Renal cortical epithelial cell (primary cell): ENCODE data around the gene HOXA7. TPM values are rescaled to one million over a fixed set of nuclear protein-coding genes. Genes with fewer than 3 reads are reported as not detected.

Experiments
- DNase-seq: peaks from one replicate; pipeline ENCODE4 v3.0.0-alpha.2; 2011; ENCODE audit warnings: low read depth
- total RNA-seq: library from RNA; depleted of rRNA; stranded (reverse); fragments of >200 nt; gene quantifications from 2 replicates; pipeline ENCODE4 v1.2.3, GENCODE V29; 2014

HOXA7 gene
- total RNA-seq, 1 donor from 2014 or later: 12.0 TPM

DNA sequence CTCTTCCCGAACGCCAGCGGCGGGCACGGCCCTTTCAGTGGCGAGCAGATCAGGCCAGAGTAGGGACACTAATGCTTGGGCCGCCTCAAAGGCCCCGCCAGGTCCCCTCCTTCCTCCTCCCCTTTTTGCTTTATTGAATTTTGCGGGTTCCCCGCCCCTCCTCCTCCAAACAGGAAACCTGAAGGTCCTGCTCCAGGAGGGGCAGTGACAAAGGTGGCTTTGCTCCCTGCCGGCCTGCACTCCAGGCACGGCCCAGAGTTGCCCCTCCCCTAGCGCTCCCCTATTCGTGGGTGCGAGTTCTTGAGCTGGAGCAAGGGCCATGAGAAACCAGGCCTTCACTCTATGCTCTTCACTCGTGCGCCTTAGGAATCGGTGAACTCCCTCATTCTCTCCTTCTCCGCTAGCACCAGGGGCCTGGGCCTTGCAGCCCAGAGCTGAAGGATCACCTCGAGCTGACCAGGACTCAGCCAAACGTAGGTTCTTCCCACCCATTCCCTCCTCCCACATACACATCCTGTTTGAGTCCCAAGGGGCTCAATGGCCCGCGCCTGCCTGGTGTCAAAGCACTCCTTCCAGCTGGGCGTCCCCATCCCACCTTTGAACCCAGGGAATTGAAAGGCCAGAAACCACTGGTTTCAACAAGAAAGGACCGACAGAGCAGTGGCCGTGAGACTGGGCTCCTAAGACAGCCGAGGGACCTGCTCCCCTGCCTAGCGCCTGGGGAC, 8.3 kb downstream of the HOXA7 start:
- DNase-seq: no peak

DNA sequence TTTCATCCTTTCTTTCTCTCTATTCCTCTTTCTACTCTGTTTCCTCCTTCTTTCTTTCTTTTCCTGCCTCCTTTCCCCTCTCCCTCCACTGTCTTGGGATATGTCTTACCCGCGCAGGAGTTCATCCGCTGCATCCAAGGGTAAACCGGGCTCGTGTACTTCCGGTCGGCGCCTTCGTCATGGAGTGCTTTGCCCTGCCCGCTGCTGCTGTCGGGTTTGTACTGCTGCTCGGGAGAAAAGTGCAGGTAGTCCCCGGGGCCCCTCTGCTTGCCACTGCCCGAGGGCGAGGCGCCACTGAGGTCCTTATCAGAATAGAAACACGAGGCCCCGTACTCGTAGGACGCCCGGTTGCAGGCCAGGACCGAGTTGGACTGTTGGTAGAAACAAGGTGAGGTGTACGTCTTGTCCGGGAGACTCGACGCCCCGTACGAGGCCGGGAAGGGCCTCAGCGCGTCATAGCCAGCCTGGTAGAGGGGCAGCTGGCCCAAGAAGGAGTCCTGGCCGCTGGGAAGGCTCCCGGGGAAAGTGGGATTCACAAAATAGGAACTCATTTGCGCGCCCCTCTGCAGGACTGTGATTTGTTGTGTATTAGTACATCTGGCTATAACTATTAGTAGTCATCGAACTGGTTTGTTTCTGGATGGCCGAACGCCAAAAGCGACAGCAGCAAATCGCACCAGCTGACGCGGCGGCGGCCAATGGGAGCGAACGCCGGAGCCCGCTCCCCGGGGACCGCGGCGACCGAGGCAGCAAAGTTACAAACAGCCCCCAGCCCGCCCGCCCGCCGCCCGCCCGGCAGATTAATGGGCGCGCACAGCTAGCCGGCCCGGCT, 9.1 kb downstream of the HOXA7 start, which contains the start of gene HOXA6:
Gene HOXA6 (minus strand): TSS at position 576 of the 832 bp plus-strand sequence. CDS start 25 bp downstream, at position 551.
- DNase-seq: no peak

DNA sequence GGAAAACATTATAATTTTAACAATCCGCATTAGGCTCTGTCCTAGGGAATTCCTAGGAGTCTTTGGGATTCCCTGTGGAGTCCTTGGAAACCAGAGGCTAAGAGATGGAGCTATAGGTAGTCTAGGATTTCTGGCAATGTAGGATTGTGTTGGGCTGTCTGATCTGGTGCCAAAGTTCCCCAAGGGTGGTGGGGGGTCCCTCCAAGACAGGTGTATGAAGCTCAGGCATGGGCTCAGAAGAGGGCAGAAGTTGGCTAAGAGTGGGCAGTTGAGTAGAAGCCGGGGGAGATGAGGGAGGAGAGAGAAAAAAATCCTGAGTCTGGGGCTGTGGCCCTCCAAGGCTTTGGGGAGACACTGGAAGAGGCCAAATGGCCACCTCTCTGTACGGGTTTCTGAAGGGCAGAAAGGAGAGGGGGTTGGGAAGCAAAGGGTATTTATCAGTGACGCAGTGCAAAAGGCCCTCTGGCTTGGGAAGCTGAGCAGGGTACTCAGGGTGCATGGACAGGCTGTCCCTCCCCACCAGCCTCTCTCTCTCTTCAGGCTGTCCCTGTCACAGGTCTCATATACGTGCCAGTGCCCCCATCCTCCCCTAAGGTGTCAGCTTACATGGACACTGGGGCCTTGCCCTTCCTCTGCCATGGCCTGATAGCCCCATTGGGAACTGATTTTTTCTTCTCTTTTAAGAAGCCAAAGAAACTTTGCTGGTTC, 9.8 kb downstream of the HOXA7 start:
- DNase-seq: no peak

DNA sequence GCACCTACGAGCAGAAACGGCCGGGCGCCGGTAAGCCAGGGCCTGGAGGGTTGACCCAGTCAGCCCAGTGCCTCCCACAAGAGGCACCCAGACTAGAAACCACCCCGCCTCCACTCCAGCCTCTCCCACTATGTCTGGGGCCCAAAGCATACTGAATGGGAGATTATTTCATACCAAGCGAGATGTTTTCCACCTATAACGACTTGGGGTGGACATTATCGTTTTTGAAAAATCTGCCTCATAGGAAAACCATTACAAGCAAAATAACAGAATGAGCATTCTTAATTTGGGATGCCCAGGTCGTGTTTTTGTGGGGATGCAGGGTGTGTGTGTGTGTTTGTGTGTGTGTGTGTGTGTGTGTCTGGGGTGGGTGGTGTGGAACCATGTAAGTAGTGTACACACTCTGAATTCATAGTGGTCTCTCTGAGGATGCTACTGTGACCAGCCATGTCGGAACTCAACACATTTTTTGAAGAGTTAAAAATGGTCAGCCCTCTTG, 10.5 kb downstream of the HOXA7 start:
- no peak for DNase-seq

DNA sequence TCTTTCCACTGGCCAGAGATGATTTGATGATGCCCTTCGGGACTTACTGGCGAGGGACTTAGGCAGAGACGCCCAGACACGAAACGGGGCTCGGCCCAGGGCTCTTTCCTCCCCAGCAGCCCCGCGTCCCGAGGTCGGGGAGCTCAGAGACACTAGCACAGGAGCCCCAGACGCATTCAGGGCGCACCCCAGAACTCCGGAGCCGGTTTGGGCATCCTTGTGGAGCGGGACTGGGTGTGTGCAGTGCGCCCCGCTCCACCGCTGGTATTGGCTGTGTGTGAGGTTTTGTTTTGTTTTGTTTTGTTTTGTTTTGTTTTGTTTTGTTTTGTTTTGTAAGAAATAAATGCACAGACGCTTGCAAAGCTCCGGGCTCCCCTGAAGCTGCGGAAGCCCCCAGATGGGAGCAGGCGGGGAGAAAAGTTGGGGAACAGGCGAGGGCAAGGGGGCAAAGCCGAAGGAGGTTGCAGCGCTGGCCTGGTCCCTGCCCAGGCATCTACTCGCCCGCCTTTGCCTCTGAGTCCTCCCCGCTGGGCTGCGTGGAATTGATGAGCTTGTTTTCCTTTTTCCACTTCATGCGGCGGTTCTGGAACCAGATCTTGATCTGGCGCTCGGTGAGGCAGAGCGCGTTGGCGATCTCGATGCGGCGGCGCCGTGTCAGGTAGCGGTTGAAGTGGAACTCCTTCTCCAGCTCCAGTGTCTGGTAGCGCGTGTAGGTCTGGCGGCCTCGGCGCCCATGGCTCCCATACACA, 11.1 kb downstream of the HOXA7 start:
- no peak for DNase-seq

DNA sequence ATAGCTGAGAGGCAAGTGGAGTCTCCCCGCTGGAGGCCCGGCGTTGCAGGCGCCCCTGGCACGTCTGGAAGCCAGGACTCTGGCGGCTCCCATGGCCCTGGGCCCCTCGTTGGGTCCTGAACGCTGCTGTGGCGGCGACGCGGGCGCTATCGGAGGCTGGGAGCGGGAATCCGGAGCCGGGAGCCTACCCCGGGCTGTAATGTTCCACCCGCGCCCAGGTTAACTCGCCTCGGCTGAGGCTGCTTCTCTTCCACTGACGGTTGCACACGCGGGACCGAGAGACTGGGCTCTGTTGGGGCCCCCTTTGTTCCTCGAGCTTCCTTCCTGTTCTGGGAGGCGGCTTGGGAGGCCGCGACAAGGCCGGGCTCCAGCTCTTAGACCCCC, 11.7 kb downstream of the HOXA7 start:
- no peak for DNase-seq

DNA sequence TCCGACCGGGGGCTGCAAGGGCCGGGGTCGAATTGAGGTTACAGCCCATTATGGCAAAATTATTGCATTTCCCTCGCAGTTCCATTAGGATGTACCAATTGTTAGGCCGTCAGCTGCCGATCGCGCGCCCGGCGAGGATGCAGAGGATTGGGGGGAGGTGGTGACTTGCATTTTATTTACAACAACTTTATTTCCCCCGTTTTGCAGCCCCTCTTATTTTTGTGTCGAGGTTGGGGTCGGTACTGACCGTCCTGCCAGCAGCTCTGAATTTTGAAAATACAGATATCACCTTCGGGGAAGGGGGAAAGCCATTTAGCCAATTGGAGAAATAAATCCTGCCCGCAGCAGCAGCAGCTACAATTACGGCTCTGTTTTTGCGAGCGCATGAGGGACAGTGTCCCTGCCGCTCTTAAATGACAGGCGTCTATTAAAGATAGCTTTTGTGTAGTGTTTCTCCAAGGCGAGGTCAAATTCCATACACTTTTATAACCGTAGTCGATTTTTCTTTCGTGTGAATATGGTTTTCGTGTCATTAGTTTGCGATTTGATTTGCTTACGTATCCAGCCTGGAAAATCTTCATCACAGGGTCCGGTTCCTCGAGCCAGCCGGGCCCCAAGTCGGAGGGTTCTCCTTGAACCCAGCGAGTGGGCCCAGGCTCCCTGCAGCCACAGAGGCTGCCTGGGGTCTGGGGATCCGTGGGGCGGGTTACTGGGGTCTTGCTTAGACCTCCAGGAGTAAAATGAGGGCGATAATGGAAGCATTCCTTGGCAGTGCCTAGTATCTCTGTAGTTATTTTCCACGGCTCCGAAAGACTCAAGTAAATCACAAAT, 12.3 kb downstream of the HOXA7 start:
- no peak for DNase-seq

DNA sequence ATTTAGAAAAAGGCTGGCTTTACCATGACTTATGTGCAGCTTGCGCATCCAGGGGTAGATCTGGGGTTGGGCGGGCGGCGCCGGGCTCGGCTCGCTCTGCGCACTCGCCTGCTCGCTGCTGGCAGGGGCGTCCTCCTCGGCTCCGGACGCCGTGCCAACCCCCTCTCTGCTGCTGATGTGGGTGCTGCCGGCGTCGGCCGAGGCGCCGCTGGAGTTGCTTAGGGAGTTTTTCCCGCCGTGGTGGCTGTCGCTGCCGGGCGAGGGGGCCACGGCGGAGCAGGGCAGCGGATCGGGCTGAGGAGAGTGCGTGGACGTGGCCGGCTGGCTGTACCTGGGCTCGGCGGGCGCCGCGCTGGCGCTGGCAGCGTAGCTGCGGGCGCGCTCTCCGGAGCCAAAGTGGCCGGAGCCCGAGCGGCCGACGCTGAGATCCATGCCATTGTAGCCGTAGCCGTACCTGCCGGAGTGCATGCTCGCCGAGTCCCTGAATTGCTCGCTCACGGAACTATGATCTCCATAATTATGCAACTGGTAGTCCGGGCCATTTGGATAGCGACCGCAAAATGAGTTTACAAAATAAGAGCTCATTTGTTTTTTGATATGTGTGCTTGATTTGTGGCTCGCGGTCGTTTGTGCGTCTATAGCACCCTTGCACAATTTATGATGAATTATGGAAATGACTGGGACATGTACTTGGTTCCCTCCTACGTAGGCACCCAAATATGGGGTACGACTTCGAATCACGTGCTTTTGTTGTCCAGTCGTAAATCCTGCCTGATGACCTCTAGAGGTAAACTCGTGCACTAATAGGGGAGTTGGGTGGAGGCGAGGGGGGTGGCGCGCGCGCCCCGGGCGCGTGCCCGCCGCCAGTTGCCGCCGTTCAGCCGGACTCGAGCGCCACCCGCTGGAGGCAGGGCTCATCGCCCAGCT, 13.2 kb downstream of the HOXA7 start, which contains the start of gene HOXA5:
Gene HOXA5 (minus strand): TSS at position 659 of the 927 bp plus-strand sequence. CDS start 74 bp downstream, at position 585.
- peak; percentile 98 for DNase-seq

DNA sequence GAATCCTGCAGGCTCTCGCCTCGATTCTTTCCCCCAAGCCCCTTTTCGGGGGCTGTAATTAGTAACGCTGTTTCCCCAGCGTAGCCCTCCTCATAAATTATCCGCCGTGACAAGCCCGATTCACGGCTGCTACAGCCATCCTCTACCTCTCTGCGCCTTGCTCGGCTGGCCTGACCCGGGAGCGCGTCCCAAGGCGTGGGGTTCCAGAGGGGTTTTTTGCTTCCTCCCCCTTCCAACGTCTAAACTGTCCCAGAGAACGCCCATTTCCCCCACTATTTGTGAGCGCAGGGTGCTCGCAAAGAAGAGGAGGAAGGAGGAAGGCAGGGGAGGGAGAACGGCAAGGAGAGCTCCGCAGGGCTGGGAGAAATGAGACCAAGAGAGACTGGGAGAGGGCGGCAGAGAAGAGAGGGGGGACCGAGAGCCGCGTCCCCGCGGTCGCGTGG, 13.9 kb downstream of the HOXA7 start:
- no peak for DNase-seq

DNA sequence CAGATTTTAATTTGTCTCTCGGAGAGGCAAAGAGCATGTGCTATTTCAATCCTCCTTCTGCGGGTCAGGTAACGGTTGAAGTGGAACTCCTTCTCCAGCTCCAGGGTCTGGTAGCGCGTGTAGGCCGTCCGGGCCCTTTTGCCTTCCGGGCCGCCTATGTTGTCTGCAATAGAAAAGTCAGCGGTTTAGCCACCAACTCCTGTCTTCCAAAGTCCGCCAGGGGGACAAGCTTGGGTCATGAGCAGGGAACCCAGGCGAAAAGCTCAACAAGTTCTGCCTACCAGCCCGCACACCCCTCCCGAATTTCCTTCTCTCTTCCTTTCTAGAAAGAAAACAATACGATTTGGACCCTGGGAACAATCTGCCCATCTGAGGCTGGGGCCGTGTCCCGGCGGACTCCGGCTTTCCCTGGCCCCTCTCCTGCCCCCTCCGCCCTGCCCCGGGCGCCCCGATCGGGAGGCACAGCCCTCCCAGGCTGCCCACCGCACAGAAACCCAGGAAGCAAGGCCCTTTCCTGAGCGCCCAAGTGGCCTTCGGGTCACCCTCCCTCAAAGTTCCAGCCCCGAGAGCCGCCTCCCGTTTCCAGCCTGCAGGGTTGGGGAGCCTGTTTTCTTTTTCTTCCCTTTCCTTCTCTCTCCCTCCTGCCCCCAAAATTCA, 14.4 kb downstream of the HOXA7 start:
- DNase-seq: no peak

DNA sequence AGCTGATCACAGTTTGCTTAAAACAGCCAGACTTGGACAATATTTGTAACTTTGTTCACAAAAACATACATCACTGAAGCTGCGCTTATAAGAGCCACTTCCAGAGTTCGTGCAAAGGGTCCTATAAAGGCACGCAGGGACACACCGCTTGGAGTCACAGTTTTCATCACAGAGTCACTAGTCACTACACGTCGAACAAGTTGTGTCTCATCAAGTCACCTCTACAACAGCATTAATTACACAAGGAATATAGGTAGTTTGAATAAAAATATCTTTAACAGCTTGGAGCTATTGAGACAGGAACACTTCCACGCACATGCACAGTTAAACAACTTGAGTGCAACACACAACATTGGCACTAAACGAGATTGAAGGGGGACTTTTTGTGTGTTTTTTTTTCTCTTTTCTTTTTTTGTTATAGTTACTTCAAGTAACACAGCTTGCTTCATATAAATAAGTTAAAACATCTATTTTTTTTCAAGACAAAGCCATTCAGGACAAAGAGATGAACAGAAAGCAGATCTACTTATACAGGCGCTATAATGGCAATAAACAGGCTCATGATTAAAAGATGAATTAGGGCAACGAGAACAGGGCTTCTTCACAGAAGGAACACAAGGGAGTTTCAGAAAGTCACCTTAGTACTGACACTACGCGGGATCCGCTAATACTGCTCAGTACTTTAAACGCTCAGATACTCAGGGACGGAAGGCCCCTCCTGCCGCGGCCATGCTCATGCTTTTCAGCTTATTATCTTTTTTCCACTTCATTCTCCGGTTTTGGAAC, 15.1 kb downstream of the HOXA7 start:
- no peak for DNase-seq

DNA sequence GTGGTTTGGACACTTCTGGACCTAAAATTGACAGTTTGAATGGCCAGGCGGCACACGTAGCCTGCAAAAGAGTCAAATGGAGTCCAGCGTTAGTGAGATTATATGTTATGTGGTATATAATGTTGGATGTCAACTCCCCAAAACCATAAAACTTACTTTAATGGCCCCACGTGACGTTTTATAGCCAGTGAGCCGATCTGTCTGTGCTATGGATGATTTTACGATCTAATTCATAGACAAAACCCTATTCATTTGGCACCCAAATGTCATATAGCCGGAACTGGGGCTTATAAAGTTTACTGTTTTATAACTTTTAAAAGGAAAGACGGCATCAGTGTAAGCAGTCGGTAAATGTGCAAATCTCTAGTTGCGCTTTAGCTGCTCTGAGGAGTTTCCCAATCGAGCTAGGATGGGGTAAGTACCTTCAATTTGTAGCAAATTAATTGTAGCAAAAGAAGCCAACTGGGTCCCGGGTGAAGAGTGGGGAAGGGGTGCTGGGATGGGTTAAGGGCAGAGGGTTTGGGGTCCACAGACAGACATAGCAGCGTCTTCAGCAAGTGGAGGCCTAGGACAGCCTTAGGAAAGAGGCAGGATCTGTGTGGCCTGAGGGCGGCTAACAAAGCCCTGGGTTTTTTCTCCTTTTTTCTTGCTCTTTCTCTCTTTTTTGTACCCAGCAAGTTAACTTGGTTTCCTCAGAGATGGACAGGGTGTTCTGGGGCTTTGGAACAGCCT, 16.2 kb downstream of the HOXA7 start:
- DNase-seq: no peak

DNA sequence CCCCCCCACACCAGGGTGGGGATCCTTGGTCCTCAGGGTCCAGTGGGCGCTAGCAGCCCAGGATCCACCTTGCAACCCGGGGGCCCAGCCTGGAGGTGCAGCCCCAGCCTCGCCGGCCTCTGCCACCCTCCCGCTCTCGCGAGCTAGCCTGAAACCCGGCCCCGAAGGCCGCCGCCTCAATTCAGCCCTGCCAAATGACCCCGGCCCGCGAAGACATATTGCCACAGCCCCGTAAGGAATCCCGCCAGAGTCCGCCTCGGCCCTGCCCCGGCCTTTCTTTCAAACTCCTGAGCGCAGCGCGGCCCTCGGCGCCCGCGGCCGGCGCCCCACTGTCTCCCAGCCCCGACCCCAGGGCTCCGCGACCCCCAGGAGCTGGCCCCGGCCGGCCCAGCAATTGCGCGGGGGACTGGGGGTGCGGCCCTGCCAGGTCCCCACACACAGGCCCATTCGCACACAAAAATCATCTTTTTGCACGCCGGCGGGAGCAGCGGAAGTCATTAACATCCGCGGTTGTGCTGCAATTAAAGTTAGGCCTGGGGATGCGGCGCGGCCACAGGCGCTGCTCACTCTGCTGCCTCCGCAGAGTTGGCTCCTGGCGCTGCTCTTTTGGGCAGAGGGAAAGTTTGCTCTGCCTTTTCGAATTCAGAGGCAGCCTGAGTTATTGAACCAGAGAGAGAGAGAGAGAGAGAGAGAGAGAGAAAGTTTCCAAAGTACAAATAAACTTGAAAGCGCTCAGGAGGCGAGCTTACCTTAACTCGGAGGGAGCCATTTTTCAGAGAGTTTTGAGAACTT, 16.9 kb downstream of the HOXA7 start:
- DNase-seq: no peak

DNA sequence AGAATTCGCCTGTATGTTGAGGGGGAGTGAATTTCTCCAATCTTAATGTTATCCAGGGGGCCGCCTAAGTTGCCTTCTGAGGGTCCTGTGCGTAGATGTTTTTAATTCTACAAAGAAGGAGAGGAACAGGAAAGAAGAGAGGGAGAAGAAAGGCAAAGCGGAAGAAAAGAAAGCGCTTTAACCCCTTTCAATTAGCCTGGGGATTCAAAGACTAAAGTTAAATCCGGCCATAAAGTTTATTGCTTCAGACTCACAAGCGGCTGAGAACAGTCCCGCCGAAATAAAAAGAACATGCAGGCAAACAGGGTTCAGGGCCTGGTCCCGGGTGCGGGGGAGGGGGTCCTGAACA, 17.5 kb downstream of the HOXA7 start:
- no peak for DNase-seq

DNA sequence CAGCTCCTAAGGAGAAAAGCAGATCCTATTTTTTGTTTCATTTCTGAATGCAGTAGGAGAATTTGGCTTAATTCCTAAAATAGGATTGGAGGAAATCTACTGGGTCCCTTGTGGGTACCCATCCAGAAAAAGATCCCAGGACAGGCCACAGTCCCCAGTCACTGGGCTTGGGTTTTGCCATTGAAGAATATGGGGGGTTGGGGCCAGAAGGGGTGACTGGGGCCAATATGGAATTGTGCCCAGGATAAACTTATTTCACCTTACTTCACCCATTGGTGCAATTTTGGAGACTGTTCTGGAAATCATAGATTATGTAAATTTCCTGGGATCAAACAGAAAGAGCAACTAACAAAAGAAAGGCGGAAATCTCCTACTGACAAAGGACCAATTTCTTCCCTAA, 18.0 kb downstream of the HOXA7 start:
- DNase-seq: no peak

DNA sequence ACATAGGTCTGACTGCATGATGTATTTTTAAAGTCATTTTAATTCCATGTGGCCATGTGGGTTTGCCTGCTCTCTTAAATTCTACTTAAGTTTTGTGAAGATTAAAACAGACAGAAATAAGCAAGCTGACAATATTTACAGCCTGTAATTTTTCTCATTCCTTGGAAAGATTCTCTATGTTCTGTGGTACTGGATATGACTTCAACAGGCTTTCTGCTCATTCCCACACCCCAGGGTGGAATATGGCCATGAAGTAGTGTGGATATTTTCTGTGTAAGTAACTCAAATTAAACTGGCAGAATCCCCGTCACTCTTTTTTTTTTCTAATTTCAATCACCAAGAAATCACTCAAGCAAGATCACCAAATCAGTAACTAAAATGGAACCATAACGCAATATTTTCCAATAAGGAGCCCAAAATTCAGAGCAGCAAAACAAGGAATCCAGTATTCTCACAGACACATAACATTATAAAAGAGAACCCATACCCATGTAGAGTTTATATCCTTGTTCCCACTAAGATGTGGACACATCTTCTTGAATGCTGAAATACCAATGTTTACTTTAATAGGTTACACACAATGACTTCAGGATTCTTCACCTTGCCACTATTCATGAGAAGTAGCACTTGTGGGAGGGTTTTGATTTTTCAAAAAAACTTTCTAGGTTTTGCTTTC, 18.7 kb downstream of the HOXA7 start:
- peak; percentile 92 for DNase-seq
